Nephron progenitor cell (in vitro differentiated cells): ENCODE results near the gene PLA2G4F.

ENCODE experiments used
- DNase-seq: peaks from one replicate; pipeline ENCODE4 v3.0.0; 2021
- H3K27ac Mint-ChIP-seq: 2 replicates; pipeline ENCODE4 v1.8.0; 2021; ENCODE audit warnings: mild to moderate bottlenecking, moderate library complexity, mixed read lengths
- H3K27me3 Mint-ChIP-seq: 2 replicates; pipeline ENCODE4 v1.8.0; 2021; ENCODE audit warnings: mild to moderate bottlenecking, low read depth, mixed read lengths; ENCODE audit not compliant: poor library complexity
- H3K36me3 Mint-ChIP-seq: 2 replicates; pipeline ENCODE4 v1.8.0; 2021; ENCODE audit warnings: low read depth, mixed read lengths
- H3K4me1 Mint-ChIP-seq: 2 replicates; pipeline ENCODE4 v1.8.0; 2021; ENCODE audit warnings: mixed read lengths
- H3K4me3 Mint-ChIP-seq: 2 replicates; pipeline ENCODE4 v1.8.0; 2021; ENCODE audit warnings: mild to moderate bottlenecking, moderate library complexity, mixed read lengths
- H3K9me3 Mint-ChIP-seq: 2 replicates; pipeline ENCODE4 v1.8.0; 2021; ENCODE audit warnings: mild to moderate bottlenecking, moderate library complexity, mixed read lengths
- TF ChIP-seq, protein P1 (sequence below): fragments of 200-600 bp; sonication (generic); IDR thresholded peaks from 2 replicates; pipeline ENCODE4 v1.5.0; 2021; ENCODE audit warnings: antibody characterized with exemption

Gene PLA2G4F

DNA sequence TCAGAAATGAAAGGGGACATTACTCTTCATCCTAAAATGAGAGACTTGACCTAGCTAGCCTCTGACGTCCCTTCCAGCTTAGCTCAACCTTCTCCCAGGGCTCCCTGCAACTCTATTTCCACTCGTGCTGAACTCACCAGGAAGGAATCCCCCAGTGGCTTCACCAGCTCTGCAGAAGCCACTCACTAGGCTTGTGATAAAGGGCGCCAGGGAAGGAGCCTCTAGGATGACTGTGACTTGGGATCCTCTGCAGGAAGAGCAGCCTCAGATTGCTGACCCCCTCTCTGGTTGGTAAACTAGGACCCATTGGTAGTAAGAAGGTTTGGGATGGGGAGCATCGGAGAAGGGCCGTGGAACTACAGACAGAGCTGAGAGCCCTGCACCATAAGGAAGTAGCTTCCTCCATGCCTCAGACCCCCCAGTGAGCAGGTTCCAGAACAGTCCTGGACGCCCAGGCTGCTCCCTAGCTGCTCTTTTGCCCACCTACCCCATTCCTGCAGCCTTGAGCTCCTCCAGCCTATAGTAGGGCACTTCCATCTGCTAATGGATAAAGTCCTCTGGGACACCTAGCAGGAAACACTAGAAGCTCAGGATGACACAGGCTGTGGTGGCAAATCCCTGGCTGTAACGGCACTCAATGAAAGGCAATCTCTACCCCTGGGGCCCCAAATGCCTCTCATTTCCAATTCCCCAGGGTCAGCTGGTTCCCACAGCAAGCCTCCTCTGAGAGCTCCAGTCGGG is 26.0 kb downstream of the PLA2G4F start:
- H3K27me3 Mint-ChIP-seq: peaks cover 10% of the 10 kb centered on the region
- H3K4me3 Mint-ChIP-seq: no peak overlapping the region
- TF ChIP-seq, protein P1, sequence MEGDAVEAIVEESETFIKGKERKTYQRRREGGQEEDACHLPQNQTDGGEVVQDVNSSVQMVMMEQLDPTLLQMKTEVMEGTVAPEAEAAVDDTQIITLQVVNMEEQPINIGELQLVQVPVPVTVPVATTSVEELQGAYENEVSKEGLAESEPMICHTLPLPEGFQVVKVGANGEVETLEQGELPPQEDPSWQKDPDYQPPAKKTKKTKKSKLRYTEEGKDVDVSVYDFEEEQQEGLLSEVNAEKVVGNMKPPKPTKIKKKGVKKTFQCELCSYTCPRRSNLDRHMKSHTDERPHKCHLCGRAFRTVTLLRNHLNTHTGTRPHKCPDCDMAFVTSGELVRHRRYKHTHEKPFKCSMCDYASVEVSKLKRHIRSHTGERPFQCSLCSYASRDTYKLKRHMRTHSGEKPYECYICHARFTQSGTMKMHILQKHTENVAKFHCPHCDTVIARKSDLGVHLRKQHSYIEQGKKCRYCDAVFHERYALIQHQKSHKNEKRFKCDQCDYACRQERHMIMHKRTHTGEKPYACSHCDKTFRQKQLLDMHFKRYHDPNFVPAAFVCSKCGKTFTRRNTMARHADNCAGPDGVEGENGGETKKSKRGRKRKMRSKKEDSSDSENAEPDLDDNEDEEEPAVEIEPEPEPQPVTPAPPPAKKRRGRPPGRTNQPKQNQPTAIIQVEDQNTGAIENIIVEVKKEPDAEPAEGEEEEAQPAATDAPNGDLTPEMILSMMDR: no peak
- no peak overlapping the region for H3K27ac Mint-ChIP-seq
- H3K9me3 Mint-ChIP-seq: no peaks in the 10 kb centered on the region
- DNase-seq: no peak
- H3K36me3 Mint-ChIP-seq: no peaks in the 10 kb centered on the region
- H3K4me1 Mint-ChIP-seq: peaks cover 37% of the 10 kb centered on the region

DNA sequence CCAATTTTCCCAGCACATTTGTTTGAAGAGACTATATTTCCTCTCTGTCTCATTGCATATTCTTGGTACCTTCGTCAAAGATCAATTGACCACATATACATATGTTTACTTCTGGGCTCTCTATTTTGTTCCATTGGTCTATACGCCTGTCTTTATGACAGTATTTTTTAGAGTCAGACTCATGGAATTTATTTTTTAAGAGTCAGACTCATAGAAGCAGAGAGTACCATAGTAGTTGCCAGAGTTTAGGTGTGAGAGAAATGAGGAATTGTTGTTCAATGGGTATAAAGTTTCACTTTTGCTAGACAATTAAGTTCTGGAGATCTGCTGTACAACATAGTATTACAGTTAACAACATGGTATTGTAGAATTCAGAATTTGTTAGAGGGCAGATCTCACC is 27.1 kb downstream of the PLA2G4F start:
- H3K4me1 Mint-ChIP-seq: peaks cover 37% of the 10 kb centered on the region
- no peaks in the 10 kb centered on the region for H3K36me3 Mint-ChIP-seq
- no peak for DNase-seq
- no peak overlapping the region for H3K4me3 Mint-ChIP-seq
- H3K27me3 Mint-ChIP-seq: peaks cover 15% of the 10 kb centered on the region
- H3K27ac Mint-ChIP-seq: no peak overlapping the region
- H3K9me3 Mint-ChIP-seq: no peaks in the 10 kb centered on the region
- TF ChIP-seq, protein P1: no peak

DNA sequence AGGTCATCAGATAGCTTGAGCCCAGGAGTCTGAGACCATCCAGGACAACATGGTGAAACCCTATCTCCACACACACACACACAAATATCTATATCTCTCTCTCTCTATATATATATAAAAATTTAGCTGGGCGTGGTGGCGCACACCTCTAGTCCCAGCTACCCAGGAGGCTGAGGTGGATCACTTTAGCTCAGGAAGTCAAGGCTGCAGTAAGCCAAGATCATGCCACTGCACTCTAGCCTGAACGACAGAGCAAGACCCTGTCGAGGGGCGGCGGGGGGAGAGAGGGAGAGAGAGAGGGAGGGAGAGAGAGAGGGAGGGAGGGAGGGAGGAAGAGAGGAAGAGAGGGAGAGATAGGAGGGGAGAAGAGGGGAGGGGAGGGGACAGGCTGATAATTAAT is 28.0 kb downstream of the PLA2G4F start:
- Mint-ChIP-seq H3K4me1 (peaks cover 37% of the 10 kb centered on the region), H3K9me3 (no peaks in the 10 kb centered on the region), H3K27ac (no peak overlapping the region), H3K36me3 (no peaks in the 10 kb centered on the region), H3K4me3 (no peak overlapping the region), H3K27me3 (peaks cover 15% of the 10 kb centered on the region)
- DNase-seq: no peak
- TF ChIP-seq, protein P1: no peak

DNA sequence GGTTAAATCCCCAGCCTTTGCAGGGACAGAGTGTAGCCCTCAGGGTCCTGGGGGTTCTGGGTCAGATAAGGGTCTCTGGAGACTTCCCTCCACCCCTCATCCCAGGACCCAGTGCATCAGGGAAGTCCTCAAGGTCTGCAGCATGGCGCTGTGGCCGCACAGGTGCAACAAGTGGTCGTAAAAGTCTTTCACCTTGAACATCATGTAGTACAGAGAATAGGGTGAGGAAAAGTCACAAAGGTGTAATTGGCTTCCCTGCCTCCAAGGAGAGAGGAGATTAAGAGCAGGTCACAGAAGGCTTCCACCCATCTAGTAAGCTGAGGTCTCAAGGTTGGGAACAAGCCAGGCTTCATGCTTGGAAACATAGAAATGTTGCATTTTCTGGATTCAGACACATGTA is 32.9 kb downstream of the PLA2G4F start:
- Mint-ChIP-seq H3K27me3 (peaks cover 26% of the 10 kb centered on the region), H3K27ac (no peak overlapping the region), H3K4me3 (no peak overlapping the region), H3K36me3 (no peaks in the 10 kb centered on the region), H3K9me3 (no peaks in the 10 kb centered on the region), H3K4me1 (peaks cover 10% of the 10 kb centered on the region)
- no peak for DNase-seq
- TF ChIP-seq, protein P1: no peak

DNA sequence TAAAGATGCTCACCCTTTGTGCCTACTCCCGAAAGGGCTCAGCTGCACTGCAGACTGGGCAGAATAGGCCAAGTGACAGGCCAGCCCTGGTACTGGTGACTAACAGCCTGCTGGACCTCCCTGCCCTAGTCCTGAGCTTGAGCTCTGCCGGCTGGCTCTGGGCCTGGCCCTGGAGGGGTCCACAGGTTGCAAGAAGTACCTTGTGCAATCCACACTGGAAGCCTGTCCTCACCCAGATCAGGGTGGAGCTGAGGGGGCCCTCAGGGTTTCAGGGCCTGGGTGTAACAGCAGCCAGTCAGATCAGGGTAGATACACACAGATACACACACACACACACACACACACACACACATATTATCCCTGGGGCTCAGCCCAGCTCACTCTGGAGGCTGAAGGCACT is 34.8 kb downstream of the PLA2G4F start:
- H3K27ac Mint-ChIP-seq: no peak overlapping the region
- TF ChIP-seq, protein P1: no peak
- H3K27me3 Mint-ChIP-seq: peaks cover 22% of the 10 kb centered on the region
- peaks cover 7% of the 10 kb centered on the region for H3K9me3 Mint-ChIP-seq
- H3K36me3 Mint-ChIP-seq: no peaks in the 10 kb centered on the region
- no peak overlapping the region for H3K4me3 Mint-ChIP-seq
- H3K4me1 Mint-ChIP-seq: peaks cover 12% of the 10 kb centered on the region
- no peak for DNase-seq

DNA sequence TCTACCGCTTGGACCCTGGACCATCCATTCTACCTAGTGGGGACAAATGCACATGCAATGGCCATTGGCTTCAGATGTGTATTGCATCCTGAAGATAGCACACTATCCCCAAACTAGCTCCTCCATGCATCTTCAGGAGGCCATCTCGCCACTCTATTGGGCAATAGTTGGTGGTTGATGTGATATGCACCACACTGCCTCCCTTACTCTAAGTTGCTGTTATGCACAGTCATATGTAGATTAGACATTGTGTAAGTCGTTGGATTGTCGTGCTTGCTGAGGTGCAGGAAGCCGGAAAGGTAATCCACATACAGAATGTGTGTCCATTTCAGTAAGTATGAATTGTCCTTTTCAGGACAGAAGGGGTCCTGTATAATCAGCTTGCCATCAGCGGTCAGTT is 35.4 kb downstream of the PLA2G4F start:
- H3K9me3 Mint-ChIP-seq: peaks cover 12% of the 10 kb centered on the region

More for the DNA sequence above, 35.4 kb downstream of the PLA2G4F start:
- Mint-ChIP-seq H3K36me3 (no peaks in the 10 kb centered on the region), H3K27me3 (peaks cover 22% of the 10 kb centered on the region), H3K4me3 (no peak overlapping the region), H3K27ac (no peak overlapping the region), H3K4me1 (peaks cover 12% of the 10 kb centered on the region)
- TF ChIP-seq, protein P1: no peak
- DNase-seq: no peak
